ENCODE data around the gene NRCAM.
A peak's percentile ranks its signal among the peaks of the same experiment; 100 is the strongest.
"Not testable (repeated sequence)": the region's sequence is repeated elsewhere in the genome, so short reads cannot be mapped to it uniquely, and the experiment has no call there.

The NRCAM gene

GRCh38 chr7:108270385-108271015 lies 185.7 kb downstream of the NRCAM start:
- no peak for DNase-seq

DNA sequence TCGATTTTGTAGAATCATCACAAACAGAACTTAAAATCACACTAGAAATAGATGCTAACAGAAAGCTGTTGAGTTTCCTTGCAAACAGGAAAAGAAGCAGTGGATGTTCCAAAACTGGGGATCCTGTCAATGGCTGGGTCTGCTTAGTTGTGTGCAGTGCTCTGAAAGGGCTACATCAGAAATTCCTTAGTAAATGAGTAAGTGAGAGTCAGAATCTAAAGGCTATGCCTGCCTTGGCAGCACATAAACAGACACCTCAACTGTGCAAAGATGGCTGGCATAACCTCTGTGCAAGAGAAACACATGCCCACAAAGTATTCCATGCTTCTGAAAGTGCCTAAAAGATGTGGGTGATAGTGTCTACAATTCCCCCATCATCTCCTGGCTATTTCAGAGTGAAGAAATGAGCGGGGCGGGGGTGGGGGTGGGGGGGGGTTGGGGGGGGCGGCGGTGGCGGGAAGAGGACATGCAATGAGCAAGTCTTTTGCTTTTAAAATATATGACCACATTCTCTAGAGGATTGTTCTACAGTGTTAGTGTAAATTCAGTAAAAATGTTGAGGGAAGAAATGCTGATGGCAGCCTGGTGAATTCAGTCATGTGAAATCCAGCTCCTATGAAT lies 187.9 kb downstream of the NRCAM start:
- DNase-seq, result no peak

DNA sequence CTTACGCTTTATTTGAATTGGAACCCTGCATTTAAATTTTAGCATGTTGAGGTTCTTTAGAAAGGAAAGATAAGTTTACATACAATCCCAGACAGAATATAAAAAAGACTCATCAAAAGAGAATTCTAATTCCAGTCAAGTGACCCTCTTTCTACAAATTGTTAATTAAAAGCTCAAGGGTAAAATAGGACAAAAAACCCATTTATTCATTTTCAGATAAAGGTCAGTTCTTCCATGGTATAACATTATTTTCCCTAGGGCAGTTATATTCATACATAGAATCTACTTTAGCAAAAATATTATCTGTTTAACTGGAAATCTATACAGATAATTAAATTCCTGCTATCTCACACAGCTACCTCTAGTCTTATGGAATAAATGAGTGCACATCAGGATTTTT lies 188.6 kb downstream of the NRCAM start:
- no peak for DNase-seq

GRCh38 chr7:108266491-108266890 lies 189.7 kb downstream of the NRCAM start:
- no peak for DNase-seq

- no peak for DNase-seq
Observed at GRCh38 chr7:108266035-108266434, 190.2 kb downstream of the NRCAM start.

DNA sequence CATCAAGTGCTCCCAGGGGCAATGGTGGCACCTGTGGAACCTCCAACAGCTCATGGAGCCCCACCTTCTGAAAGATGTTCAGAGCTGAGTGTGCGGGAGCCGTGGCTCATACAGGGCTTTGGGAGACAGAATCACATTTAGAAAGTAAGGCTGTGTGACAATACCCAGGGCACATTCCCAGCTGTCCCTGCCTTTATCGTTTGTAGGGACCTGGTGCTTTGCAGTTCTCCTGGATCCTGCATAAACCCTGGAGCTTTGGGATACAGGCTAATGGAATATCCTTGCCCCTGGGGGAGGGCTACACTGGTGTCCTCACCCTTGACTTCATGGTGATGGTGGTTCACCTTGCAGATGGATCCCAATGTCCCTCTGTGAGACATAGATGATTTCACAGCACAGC lies 191.2 kb downstream of the NRCAM start:
- DNase-seq, result no peak

DNA sequence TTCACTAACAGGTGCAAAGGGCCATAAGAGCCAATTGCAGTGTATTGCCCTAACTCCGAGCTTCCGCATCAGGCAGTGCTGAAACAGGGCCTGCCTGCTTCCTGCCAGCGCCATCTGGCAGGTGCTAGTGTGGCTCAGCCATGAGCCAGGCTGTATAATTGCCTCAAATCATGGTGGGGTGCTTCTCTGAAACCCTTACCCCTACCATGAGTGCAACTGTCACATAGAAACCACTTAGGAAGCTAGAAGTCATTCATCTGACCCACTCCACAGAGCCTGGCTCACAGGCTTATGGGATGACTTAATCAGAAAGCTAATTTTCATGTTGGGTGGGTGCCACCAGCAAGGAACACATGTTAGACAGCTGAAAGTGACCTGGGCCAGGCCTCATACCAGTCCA lies 192.8 kb downstream of the NRCAM start:
- DNase-seq, result peak; percentile 91

- peak; percentile 66 for DNase-seq
Observed at GRCh38 chr7:108261560-108262255, 194.5 kb downstream of the NRCAM start.

- not testable (repeated sequence) for DNase-seq
Observed at GRCh38 chr7:108259447-108259846, 196.8 kb downstream of the NRCAM start.

DNA sequence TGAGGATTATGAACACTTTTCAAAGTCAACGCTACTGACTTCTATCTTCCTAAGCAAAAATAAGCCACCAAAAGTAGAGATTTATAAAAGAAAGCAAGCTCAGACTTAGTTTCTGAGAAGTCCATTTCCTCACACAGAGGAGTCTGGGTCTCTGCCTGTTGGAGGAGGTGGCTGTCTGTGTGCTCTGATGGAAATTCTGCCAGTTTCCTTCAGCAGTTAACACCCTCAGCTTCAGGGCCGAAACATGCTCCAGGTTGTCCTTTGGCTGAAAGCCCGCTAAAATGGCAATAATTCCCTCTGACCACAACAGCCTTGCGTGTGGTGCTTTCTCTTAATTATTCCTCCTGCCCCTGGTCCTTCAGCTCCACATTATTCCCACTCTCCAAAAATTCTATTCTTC lies 198.3 kb downstream of the NRCAM start:
- peak; percentile 79 for DNase-seq

- no peak for DNase-seq
Observed at GRCh38 chr7:108254259-108254658, 202.0 kb downstream of the NRCAM start.

DNA sequence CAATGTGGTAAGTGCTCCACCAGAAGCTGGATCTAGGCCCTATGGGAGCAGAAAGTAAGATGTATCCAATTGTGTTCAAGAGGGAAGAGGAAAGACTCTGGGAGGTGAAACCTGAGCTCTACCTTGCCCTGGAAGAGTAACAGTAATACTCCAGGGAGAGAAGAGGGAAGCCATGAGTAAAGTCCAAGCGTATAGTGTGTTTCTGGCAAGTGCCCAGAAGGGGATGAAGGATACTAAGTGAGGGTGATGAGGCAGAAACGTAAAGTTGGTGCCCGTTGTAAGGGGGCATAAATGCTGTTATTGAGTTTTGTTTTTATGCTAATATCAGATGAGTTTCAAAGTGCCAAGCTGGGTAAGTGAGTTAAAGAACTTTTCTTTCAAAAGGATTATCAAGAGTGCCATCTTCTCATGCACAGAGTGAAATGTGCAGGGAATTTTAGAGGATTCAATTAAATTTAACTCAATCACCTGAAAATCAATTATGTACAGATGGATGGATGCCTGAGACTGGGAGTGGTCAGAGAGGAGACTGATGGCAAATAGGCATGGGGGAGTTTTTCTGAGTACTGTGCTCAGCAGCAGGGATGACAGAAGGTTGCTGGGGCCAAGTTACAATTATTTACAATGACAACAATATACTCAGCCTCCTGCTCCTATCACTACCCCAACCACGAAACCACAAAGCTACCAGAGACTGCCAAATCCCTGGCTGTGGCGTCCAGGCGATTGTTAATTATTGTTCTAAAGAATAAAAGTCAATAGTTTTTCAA lies 202.8 kb downstream of the NRCAM start:
- DNase-seq, result peak; percentile 90

- no peak for DNase-seq
Observed at GRCh38 chr7:108252177-108252576, 204.1 kb downstream of the NRCAM start.

GRCh38 chr7:108251700-108252099 lies 204.5 kb downstream of the NRCAM start:
- DNase-seq, result no peak

DNA sequence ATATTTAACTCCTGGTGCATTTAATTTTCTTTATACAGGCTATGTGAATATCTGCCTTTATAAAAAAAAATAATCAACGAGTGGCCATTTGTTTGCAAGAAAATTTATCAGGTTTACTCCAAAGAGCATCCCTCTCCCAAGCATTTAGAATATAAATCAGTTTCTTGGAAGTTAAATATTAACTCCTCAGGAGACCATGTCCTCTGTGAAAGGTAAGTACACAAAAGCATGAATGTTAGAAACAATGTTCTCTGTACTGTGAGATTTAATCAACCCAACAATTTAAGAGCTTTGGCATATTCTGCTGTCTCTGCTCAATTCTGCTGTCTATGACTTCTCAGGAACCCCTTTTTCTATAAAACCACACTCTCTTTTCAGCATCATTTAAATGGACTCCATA lies 206.8 kb downstream of the NRCAM start:
- DNase-seq, result no peak

GRCh38 chr7:108248821-108249220 lies 207.4 kb downstream of the NRCAM start:
- no peak for DNase-seq

DNA sequence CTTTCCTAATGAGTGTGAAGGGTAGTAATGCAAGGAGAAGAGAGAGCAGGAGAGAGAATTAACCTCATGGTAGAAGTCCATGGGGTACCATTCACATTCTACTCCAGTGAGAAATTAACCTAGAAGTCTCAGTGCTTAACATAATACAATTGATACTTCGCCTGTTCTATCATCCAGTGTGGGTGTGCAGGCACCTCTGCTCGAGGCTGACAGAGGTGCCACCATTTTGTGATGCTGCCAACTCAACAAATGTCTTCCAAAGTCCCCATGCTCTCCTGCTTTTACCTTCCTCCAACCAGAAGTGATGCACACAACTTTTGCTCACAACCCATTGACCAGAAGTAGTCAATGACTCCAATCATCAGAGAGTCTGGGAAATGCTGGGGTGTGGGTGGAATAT lies 207.8 kb downstream of the NRCAM start:
- no peak for DNase-seq

GRCh38 chr7:108247614-108248013 lies 208.6 kb downstream of the NRCAM start:
- no peak for DNase-seq

GRCh38 chr7:108246227-108246837 lies 209.9 kb downstream of the NRCAM start:
- peak; percentile 60 for DNase-seq

- DNase-seq, result no peak
Observed at GRCh38 chr7:108245523-108246226, 210.6 kb downstream of the NRCAM start.

- DNase-seq, result no peak
Observed at GRCh38 chr7:108244110-108244509, 212.1 kb downstream of the NRCAM start.

- peak; percentile 86 for DNase-seq
Observed at GRCh38 chr7:108239501-108240225, 216.6 kb downstream of the NRCAM start.
